H9 (cell line): Measurements from ENCODE around the gene ERC2. TPM values are rescaled to one million over a fixed set of nuclear protein-coding genes. Genes with fewer than 3 reads are reported as not detected.

Experiments
- DNase-seq: peaks from one replicate; pipeline ENCODE4 v3.0.0-alpha.2; 2017
- H2AFZ ChIP-seq: one replicate; pipeline ENCODE4 v1.6.1; 2013; ENCODE audit warnings: mild to moderate bottlenecking, low read length, control low read depth, moderate library complexity
- H2AK5ac ChIP-seq: 2 replicates; pipeline ENCODE4 v1.6.1; 2013; ENCODE audit warnings: low read length, control low read depth, mixed read lengths; ENCODE audit not compliant: insufficient read length
- H2BK120ac ChIP-seq: one replicate; pipeline ENCODE4 v1.6.1; 2013; ENCODE audit warnings: low read depth, mild to moderate bottlenecking, low read length, control low read depth, inconsistent platforms; ENCODE audit not compliant: poor library complexity, severe bottlenecking
- H2BK12ac ChIP-seq: 2 replicates; pipeline ENCODE4 v1.6.1; 2013; ENCODE audit warnings: low read length, control low read depth, mixed read lengths, low read depth; ENCODE audit not compliant: insufficient read length
- H2BK15ac ChIP-seq: 2 replicates; pipeline ENCODE4 v1.6.1; 2013; ENCODE audit warnings: low read depth, low read length, control low read depth
- H2BK20ac ChIP-seq: one replicate; pipeline ENCODE4 v1.6.1; 2013; ENCODE audit warnings: low read depth, mild to moderate bottlenecking, low read length, control low read depth, inconsistent platforms; ENCODE audit not compliant: poor library complexity, severe bottlenecking
- H2BK5ac ChIP-seq: 2 replicates; pipeline ENCODE4 v1.6.1; 2013; ENCODE audit warnings: low read length, control low read depth, mixed read lengths; ENCODE audit not compliant: insufficient read length
- H3K14ac ChIP-seq: 2 replicates; pipeline ENCODE4 v1.6.1; 2013; ENCODE audit warnings: low read length, control low read depth; ENCODE audit not compliant: insufficient read depth
- H3K18ac ChIP-seq: 2 replicates; pipeline ENCODE4 v1.6.1; 2013; ENCODE audit warnings: low read depth, mild to moderate bottlenecking, mixed read lengths, low read length, control low read depth; ENCODE audit not compliant: insufficient read length
- H3K23ac ChIP-seq: 2 replicates; pipeline ENCODE4 v1.6.1; 2013; ENCODE audit warnings: low read length, control low read depth, mixed read lengths, low read depth; ENCODE audit not compliant: insufficient read length
- H3K23me2 ChIP-seq: 2 replicates; pipeline ENCODE4 v1.6.1; 2013; ENCODE audit warnings: low read depth, mild to moderate bottlenecking, mixed read lengths, low read length, control low read depth; ENCODE audit not compliant: insufficient read length, poor library complexity, severe bottlenecking
- H3K27ac ChIP-seq: 2 replicates; pipeline ENCODE4 v1.5.1; 2013; ENCODE audit warnings: low read length, control low read depth, mixed read lengths, low read depth; ENCODE audit not compliant: insufficient read length
- H3K27me3 ChIP-seq: 2 replicates; pipeline ENCODE4 v1.6.1; 2013; ENCODE audit warnings: low read length, control low read depth, inconsistent platforms; ENCODE audit not compliant: insufficient read depth
- H3K4ac ChIP-seq: 2 replicates; pipeline ENCODE4 v1.6.1; 2013; ENCODE audit warnings: low read depth, mild to moderate bottlenecking, control low read depth, inconsistent platforms, low read length, moderate library complexity
- H3K4me1 ChIP-seq: 2 replicates; pipeline ENCODE4 v1.6.1; 2013; ENCODE audit warnings: low read length, control low read depth, inconsistent platforms; ENCODE audit not compliant: insufficient read depth
- H3K4me2 ChIP-seq: 2 replicates; pipeline ENCODE4 v1.6.1; 2013; ENCODE audit warnings: low read length, control low read depth, mixed read lengths; ENCODE audit not compliant: insufficient read length, insufficient read depth
- H3K56ac ChIP-seq: 2 replicates; pipeline ENCODE4 v1.6.1; 2013; ENCODE audit warnings: low read depth, mild to moderate bottlenecking, mixed read lengths, low read length, control low read depth; ENCODE audit not compliant: insufficient read length
- H3K79me1 ChIP-seq: 2 replicates; pipeline ENCODE4 v1.6.1; 2013; ENCODE audit warnings: low read depth, mild to moderate bottlenecking, moderate library complexity, low read length, control low read depth, inconsistent platforms; ENCODE audit not compliant: insufficient read depth, poor library complexity, severe bottlenecking
- H3K79me2 ChIP-seq: 2 replicates; pipeline ENCODE4 v1.6.1; 2013; ENCODE audit warnings: low read length, control low read depth, inconsistent platforms; ENCODE audit not compliant: insufficient read depth
- H3K9ac ChIP-seq: 2 replicates; pipeline ENCODE4 v1.6.1; 2013; ENCODE audit warnings: low read length, control low read depth, mixed read lengths; ENCODE audit not compliant: insufficient read length; ENCODE audit errors: extremely low read depth
- H3K9me3 ChIP-seq: one replicate; pipeline ENCODE4 v1.6.1; 2013; ENCODE audit warnings: low read depth, low read length, inconsistent platforms; ENCODE audit not compliant: control insufficient read depth
- H3T11ph ChIP-seq: one replicate; pipeline ENCODE4 v1.6.1; 2013; ENCODE audit warnings: mild to moderate bottlenecking, low read length, control low read depth, inconsistent platforms
- H4K20me1 ChIP-seq: one replicate; pipeline ENCODE4 v1.6.1; 2013; ENCODE audit not compliant: control insufficient read depth, insufficient read length, insufficient read depth
- H4K5ac ChIP-seq: 2 replicates; pipeline ENCODE4 v1.6.1; 2013; ENCODE audit warnings: low read depth, mild to moderate bottlenecking, mixed read lengths, low read length, control low read depth; ENCODE audit not compliant: insufficient read length
- H4K8ac ChIP-seq: replicated peaks from 2 replicates; pipeline ENCODE4 v1.6.1; 2013; ENCODE audit warnings: low read length, control low read depth, mixed read lengths, low read depth; ENCODE audit not compliant: insufficient read length
- H4K91ac ChIP-seq: 2 replicates; pipeline ENCODE4 v1.6.1; 2013; ENCODE audit warnings: low read depth, mild to moderate bottlenecking, moderate library complexity, mixed read lengths, low read length, control low read depth; ENCODE audit not compliant: insufficient read length
- H3K27ac Mint-ChIP-seq, 3 experiments: 2 replicates in 2 of 3; 3 replicates in 1 of 3; pipeline ENCODE4 v1.8.0; 2020 to 2021; ENCODE audit warnings: mixed read lengths in 3 of 3, mild to moderate bottlenecking in 1 of 3, moderate library complexity in 1 of 3
- H3K27me3 Mint-ChIP-seq: 2 replicates; pipeline ENCODE4 v1.8.0; 2021; ENCODE audit warnings: low read depth, mild to moderate bottlenecking, moderate library complexity, mixed read lengths
- H3K36me3 Mint-ChIP-seq, 3 experiments: 2 replicates in 2 of 3; 3 replicates in 1 of 3; pipeline ENCODE4 v1.8.0; 2020 to 2021; ENCODE audit warnings: low read depth in 3 of 3, mixed read lengths in 3 of 3; ENCODE audit not compliant: insufficient read depth in 1 of 3
- H3K4me1 Mint-ChIP-seq, 2 experiments: 2 replicates each; pipeline ENCODE4 v1.8.0; 2020; ENCODE audit warnings: mixed read lengths in 2 of 2
- H3K4me3 Mint-ChIP-seq, 2 experiments: 2 replicates in 1 of 2; 3 replicates in 1 of 2; pipeline ENCODE4 v1.8.0; 2020 to 2021; ENCODE audit warnings: mild to moderate bottlenecking in 2 of 2, mixed read lengths in 2 of 2, moderate library complexity in 1 of 2
- H3K9me3 Mint-ChIP-seq, 2 experiments: 2 replicates in 1 of 2; 3 replicates in 1 of 2; pipeline ENCODE4 v1.8.0; 2020; ENCODE audit warnings: mild to moderate bottlenecking in 2 of 2, mixed read lengths in 2 of 2, moderate library complexity in 1 of 2
- CTCF ChIP-seq: fragments of 200-600 bp; sonication (generic); conservative IDR thresholded peaks from 3 replicates; pipeline ENCODE4 v1.8.0; 2021; ENCODE audit warnings: antibody characterized with exemption, mild to moderate bottlenecking
- WGBS: extraction: QIAGEN DNeasy Blood & Tissue Kit; methylation state at CpG from one replicate; pipeline ENCODE4 v1.1.7; 2013; ENCODE audit warnings: missing lambda C conversion rate, low lambda C conversion rate, mixed read lengths; ENCODE audit not compliant: insufficient read length; ENCODE audit errors: extremely low coverage; 5-methylcytosine and 5-hydroxymethylcytosine counted together
- total RNA-seq: library from RNA; stranded (reverse); gene quantifications from 2 replicates; pipeline ENCODE4 v1.2.1, GENCODE V29; 2021

The ERC2 gene
- total RNA-seq, 1 experiment from 2014 or later = 15.4 TPM

DNA sequence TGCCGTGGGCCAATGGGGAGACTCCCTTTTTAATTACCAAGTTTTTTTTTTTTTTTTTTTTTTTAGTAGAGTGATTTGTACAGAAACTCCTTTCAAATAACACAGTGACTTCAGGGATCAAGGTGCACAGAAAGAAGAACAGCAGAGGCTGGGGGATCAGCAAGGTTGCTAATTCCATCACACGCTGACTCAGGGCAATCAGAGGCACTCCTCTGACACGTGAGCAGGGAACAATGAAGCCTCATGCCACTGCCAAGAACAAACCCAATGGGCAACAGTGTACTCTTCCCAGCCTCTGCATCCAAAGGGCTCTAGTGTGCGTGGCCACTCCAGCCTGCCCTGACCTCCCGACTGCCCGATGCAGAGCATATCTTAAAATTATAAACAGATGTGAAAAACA is 794.5 kb downstream of the ERC2 start:
- H2AK5ac ChIP-seq = no peak overlapping the region
- H2BK15ac ChIP-seq = no peak overlapping the region
- DNase-seq = no peak
- no CpG with 5 or more reads among the region's 6 CpGs for WGBS
- no peak overlapping the region for H2AFZ ChIP-seq
- peaks cover 7 to 10% of the 10 kb centered on the region in 2 experiments for H3K4me1 Mint-ChIP-seq
- H3K4me3 Mint-ChIP-seq = no peak overlapping the region; a peak in 1 of 5 replicates
- no peak overlapping the region for H2BK20ac ChIP-seq
- no peak overlapping the region for H3K4me2 ChIP-seq
- H3K9me3 Mint-ChIP-seq = no peaks in the 10 kb centered on the region
- H3K4me1 ChIP-seq = no peaks in the 10 kb centered on the region
- no peak overlapping the region for H3K9ac ChIP-seq
- H3K14ac ChIP-seq = no peak overlapping the region
- no peak overlapping the region for H4K91ac ChIP-seq
- H2BK5ac ChIP-seq = no peak overlapping the region
- no peaks in the 10 kb centered on the region for H3K27me3 ChIP-seq
- no peaks in the 10 kb centered on the region for H3K79me1 ChIP-seq
- H2BK12ac ChIP-seq = no peak overlapping the region
- no peaks in the 10 kb centered on the region for H3K23me2 ChIP-seq
- no peak for TF ChIP-seq CTCF
- H3K27ac ChIP-seq = no peak overlapping the region
- H3K36me3 Mint-ChIP-seq = peaks cover 0 to under 1% (median 0%) of the 10 kb centered on the region in 3 experiments; a peak in 2 of 7 replicates
- H3K27ac Mint-ChIP-seq = no peak overlapping the region
- no peak overlapping the region for H3K23ac ChIP-seq
- H3K18ac ChIP-seq = no peak overlapping the region
- H4K5ac ChIP-seq = no peak overlapping the region
- no peaks in the 10 kb centered on the region for H3K79me2 ChIP-seq
- no peaks in the 10 kb centered on the region for H3K27me3 Mint-ChIP-seq
- H3T11ph ChIP-seq = no peak overlapping the region
- no peak overlapping the region for H3K4ac ChIP-seq
- H3K56ac ChIP-seq = no peak overlapping the region
- H2BK120ac ChIP-seq = no peak overlapping the region
- no peaks in the 10 kb centered on the region for H3K9me3 ChIP-seq
- no peak overlapping the region for H4K8ac ChIP-seq
- H4K20me1 ChIP-seq = no peaks in the 10 kb centered on the region
